T-cell (primary cell): Measurements from ENCODE around the gene METAP1. TPM values are rescaled to one million over a fixed set of nuclear protein-coding genes. Genes with fewer than 3 reads are reported as not detected.
"Not testable (repeated sequence)": the region's sequence is repeated elsewhere in the genome, so short reads cannot be mapped to it uniquely, and the experiment has no call there.

Experiments
- ATAC-seq, 4 experiments: fragments of 200-7000 bp in 3 of 4; fragments of 150-1000 bp in 1 of 4; cut with Tn5 transposase; replicated peaks in 1 of 4; 1 replicate in 3 of 4; 2 replicates in 1 of 4; pipeline ENCODE4 v1.10.0; 2021; ENCODE audit warnings: moderate library complexity in 3 of 4, mild to moderate bottlenecking in 2 of 4, moderate number of reproducible peaks in 1 of 4
- CTCF ChIA-PET, 2 donors: fragments of 300-600 bp; sonication (Branson Sonifier 250); formaldehyde crosslinking; loops; one replicate each; lab custom pipeline; 2022; ENCODE audit warnings: antibody characterized with exemption in 2 of 2; lab: Charles Lee
- POLR2A ChIA-PET, 2 donors: fragments of 300-600 bp; sonication (Branson Sonifier 250); formaldehyde crosslinking; loops; one replicate each; lab custom pipeline; 2022; ENCODE audit warnings: antibody characterized with exemption in 2 of 2; lab: Charles Lee
- DNase-seq, 35 experiments: peaks; one replicate each; pipeline versions ENCODE4 v3.0.0 to v3.0.0-alpha.2; 2013 to 2023
- H3K27ac ChIP-seq: one replicate; pipeline ENCODE4 v1.5.1; 2013; ENCODE audit warnings: low read length
- H3K27me3 ChIP-seq, 2 experiments: replicated peaks in 1 of 2; 1 replicate in 1 of 2; 2 replicates in 1 of 2; pipeline versions ENCODE4 v1.6.1 to v1.7.0; 2013; ENCODE audit warnings: low read length in 1 of 2, mixed read lengths in 1 of 2; ENCODE audit not compliant: control insufficient read depth in 2 of 2, insufficient read depth in 2 of 2; ENCODE audit errors: extremely low read depth in 1 of 2
- H3K36me3 ChIP-seq, 2 donors: 1 replicate in 1 of 2; 2 replicates in 1 of 2; pipeline versions ENCODE4 v1.6.1 to v1.7.0; 2013; ENCODE audit warnings: low read length in 1 of 2; ENCODE audit not compliant: control insufficient read depth in 2 of 2, insufficient read depth in 1 of 2; ENCODE audit errors: extremely low read depth in 1 of 2
- H3K4me1 ChIP-seq, 2 experiments: 1 replicate in 1 of 2; 2 replicates in 1 of 2; pipeline versions ENCODE4 v1.6.1 to v1.7.0; 2013; ENCODE audit warnings: low read length in 2 of 2, mixed read lengths in 1 of 2; ENCODE audit not compliant: insufficient read depth in 2 of 2, control insufficient read depth in 1 of 2; ENCODE audit errors: extremely low read depth in 1 of 2
- H3K4me3 ChIP-seq, 2 donors: 1 replicate in 1 of 2; 2 replicates in 1 of 2; pipeline versions ENCODE4 v1.5.1 to v1.7.0; 2013; ENCODE audit warnings: mild to moderate bottlenecking in 2 of 2, low read length in 1 of 2, moderate library complexity in 1 of 2; ENCODE audit not compliant: control insufficient read depth in 1 of 2; ENCODE audit errors: extremely low read depth in 1 of 2
- H3K9me3 ChIP-seq: 2 replicates; pipeline ENCODE4 v1.7.0; 2013
- H3K27ac Mint-ChIP-seq, 2 donors: one replicate each; pipeline ENCODE4 v1.8.0; 2020 to 2021; ENCODE audit warnings: mild to moderate bottlenecking in 2 of 2, mixed read lengths in 2 of 2
- H3K27me3 Mint-ChIP-seq, 2 donors: one replicate each; pipeline ENCODE4 v1.8.0; 2021 to 2022; ENCODE audit warnings: mixed read lengths in 2 of 2
- H3K36me3 Mint-ChIP-seq: one replicate; pipeline ENCODE4 v1.8.0; 2021; ENCODE audit warnings: mixed read lengths
- H3K4me1 Mint-ChIP-seq, 3 donors: one replicate each; pipeline ENCODE4 v1.8.0; 2020 to 2022; ENCODE audit warnings: mixed read lengths in 3 of 3, mild to moderate bottlenecking in 1 of 3
- H3K4me3 Mint-ChIP-seq, 3 donors: one replicate each; pipeline ENCODE4 v1.8.0; 2020 to 2022; ENCODE audit warnings: mild to moderate bottlenecking in 3 of 3, mixed read lengths in 3 of 3, moderate library complexity in 3 of 3
- H3K9me3 Mint-ChIP-seq, 3 donors: one replicate each; pipeline ENCODE4 v1.8.0; 2020 to 2022; ENCODE audit warnings: mixed read lengths in 3 of 3
- WGBS: methylation state at CpG from one replicate; pipeline ENCODE4 v1.1.5; 2013; ENCODE audit warnings: missing lambda C conversion rate; ENCODE audit not compliant: insufficient coverage; 5-methylcytosine and 5-hydroxymethylcytosine counted together
- total RNA-seq, 35 experiments: library from RNA in 6 of 35; stranded (reverse) in 6 of 35; fragments of 120-200 nt in 1 of 35; gene quantifications; one replicate each; pipeline versions ENCODE4 v1.2.1 to v1.2.4 and lab custom pipeline; 2013 to 2026

Gene METAP1
- total RNA-seq, 5 donors from 2014 or later (not counting 1 experiment from before 2014, with no cell fraction given) = 32.9 to 39.8 (median 39.2) TPM

DNA sequence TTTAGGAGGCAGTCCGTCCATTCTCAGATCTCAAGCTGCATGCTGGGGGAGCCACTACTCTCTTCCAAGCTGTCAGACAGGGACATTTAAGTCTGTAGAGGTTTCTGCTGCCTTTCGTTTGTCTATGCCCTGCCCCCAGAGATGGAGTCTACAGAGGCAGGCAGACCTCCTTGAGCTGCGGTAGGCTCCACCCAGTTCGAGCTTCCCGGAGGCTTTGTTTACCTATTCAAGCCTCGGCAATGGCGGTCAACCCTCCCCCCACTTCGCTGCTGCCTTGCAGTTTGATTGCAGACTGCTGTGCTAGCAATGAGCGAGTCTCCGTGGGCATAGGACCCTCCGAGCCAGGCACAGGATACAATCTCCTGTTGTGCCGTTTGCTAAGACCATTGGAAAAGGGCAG is 103.8 kb downstream of the METAP1 start:
- ChIA-PET POLR2A (no interaction called here), CTCF (no interaction called here)
- Histone ChIP-seq H3K36me3 (no peaks in the 10 kb centered on the region), H3K4me1 (no peaks in the 10 kb centered on the region), H3K4me3 (no peak overlapping the region), H3K27me3 (peaks cover 0 to 6% of the 10 kb centered on the region in 2 experiments), H3K9me3 (no peaks in the 10 kb centered on the region), H3K27ac (no peak overlapping the region)
- peaks cover 0 to 6% (median 3%) of the 10 kb centered on the region in 3 donors for H3K4me1 Mint-ChIP-seq
- H3K9me3 Mint-ChIP-seq = no peaks in the 10 kb centered on the region
- DNase-seq (no peak), ATAC-seq (no peak)
- H3K36me3 Mint-ChIP-seq = peaks cover 3% of the 10 kb centered on the region
- H3K27me3 Mint-ChIP-seq = peaks cover 0 to 3% of the 10 kb centered on the region in 2 donors
- WGBS = 83% methylated on average over 11 of the region's 12 CpGs
- H3K4me3 Mint-ChIP-seq = no peak overlapping the region
- H3K27ac Mint-ChIP-seq = no peak overlapping the region

DNA sequence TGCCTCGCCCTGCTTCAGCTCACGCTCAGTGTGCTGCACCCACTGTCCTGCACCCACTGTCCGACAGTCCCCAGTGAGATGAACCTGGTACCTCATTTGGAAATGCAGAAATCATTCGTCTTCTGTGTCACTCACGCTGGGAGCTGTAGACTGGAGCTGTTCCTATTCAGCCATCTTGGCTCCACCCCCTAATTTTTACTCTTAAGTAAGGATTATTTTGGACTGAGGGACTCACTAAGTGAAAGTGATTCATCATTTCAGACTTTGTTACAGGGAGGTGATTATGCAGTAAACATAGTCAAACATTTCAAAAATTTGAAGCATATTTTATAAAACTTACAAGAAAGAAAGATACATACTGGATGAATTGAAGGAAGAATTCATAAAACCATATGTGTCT is 104.3 kb downstream of the METAP1 start:
- H3K27ac ChIP-seq, H3K9me3 Mint-ChIP-seq, H3K36me3 Mint-ChIP-seq, CTCF ChIA-PET, H3K27me3 ChIP-seq, H3K9me3 ChIP-seq, H3K4me3 Mint-ChIP-seq, ATAC-seq, H3K4me1 ChIP-seq, POLR2A ChIA-PET, H3K36me3 ChIP-seq, H3K27me3 Mint-ChIP-seq, H3K4me1 Mint-ChIP-seq, H3K27ac Mint-ChIP-seq, H3K4me3 ChIP-seq, DNase-seq: not testable (repeated sequence)
- WGBS = 100% methylated on average over 1 of the region's 5 CpGs

DNA sequence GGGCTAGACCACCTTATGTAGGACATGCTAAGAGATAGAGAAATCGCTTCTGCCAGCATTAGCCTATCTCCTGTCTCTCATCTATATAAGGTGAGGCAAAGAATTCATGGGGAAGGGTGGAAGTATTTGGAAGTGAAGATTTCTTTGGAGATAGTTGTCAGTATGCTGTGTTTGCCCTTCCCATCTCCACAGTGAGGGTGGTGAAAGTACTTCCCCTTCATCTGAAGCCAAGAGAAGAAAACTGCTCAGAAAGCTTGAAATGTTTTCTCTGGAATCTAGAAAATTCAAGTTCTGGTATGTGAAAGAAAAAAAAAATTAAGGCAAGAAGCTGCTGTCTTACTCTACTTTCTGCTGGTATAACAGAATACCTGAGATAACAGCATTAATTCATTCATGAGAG is 105.4 kb downstream of the METAP1 start:
- ChIA-PET POLR2A (no interaction called here), CTCF (no interaction called here)
- DNase-seq = no peak
- no peak overlapping the region for H3K27ac ChIP-seq
- H3K36me3 Mint-ChIP-seq = peaks cover 3% of the 10 kb centered on the region
- no peaks in the 10 kb centered on the region for H3K9me3 ChIP-seq
- no peaks in the 10 kb centered on the region for H3K9me3 Mint-ChIP-seq
- no peak overlapping the region for H3K27ac Mint-ChIP-seq
- H3K4me1 Mint-ChIP-seq = peaks cover 0 to 6% (median 3%) of the 10 kb centered on the region in 3 donors
- H3K4me1 ChIP-seq = no peaks in the 10 kb centered on the region
- H3K4me3 Mint-ChIP-seq = no peak overlapping the region
- no peaks in the 10 kb centered on the region for H3K36me3 ChIP-seq
- H3K27me3 Mint-ChIP-seq = peaks cover 0 to 3% of the 10 kb centered on the region in 2 donors
- no peak overlapping the region for H3K4me3 ChIP-seq
- no peak for ATAC-seq
- WGBS = no CpG with 5 or more reads among the region's 1 CpG
- H3K27me3 ChIP-seq = peaks cover 0 to 6% of the 10 kb centered on the region in 2 experiments

DNA sequence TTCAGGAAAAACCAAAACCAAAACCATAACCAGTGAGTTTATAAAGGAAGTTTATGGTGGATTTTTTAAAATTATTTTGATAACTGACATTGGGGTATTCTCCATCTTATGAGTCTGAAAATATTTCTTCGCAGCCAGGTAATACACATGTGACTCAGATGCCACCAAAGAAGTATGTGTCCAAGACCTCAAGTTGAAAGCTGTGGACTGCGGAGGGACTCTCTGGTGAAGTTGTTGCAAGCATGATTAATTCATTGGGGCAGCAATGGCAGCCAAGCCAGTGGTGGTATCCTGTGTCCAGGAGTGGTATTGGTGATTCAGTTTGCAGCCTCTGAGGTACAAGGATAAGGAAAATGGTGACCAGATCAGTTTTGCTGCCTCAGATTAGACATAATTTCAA is 107.1 kb downstream of the METAP1 start:
- DNase-seq = no peak

DNA sequence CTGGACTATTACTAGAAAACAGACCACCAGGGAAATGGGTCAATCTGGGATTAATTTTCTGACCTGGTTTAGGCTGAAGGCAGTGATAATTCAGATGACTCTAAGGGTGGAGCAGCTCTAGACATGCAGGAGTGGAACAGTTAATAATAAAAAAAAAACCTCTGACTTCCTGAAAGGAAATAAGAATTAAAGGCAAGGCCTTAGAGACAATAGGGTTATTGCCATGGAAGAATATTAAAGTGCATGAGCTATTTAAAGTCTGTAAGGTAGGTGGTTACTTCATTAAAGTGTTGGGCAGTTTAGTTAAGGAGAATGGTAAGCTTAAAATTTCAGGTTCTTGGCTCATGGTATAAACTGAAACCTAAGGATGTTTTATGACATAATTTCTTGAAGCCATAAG is 107.6 kb downstream of the METAP1 start:
- ChIA-PET CTCF (interaction anchor here (0.8 to 1.8 kb wide), 3 partner anchors 47 to 990 kb away, joined by 3 to 4 read pairs (median 4); partner anchors contain the start of gene METAP1 (in 1 of the 2)), POLR2A (no interaction called here)
- Histone ChIP-seq H3K27ac (no peak overlapping the region), H3K27me3 (peaks cover 0 to 6% of the 10 kb centered on the region in 2 experiments), H3K4me1 (no peaks in the 10 kb centered on the region), H3K36me3 (no peaks in the 10 kb centered on the region), H3K4me3 (no peak overlapping the region), H3K9me3 (no peaks in the 10 kb centered on the region)
- Mint-ChIP-seq H3K4me3 (no peak overlapping the region), H3K4me1 (peaks cover 0 to 6% (median 3%) of the 10 kb centered on the region in 3 donors), H3K27me3 (peaks cover 0 to 3% of the 10 kb centered on the region in 2 donors), H3K36me3 (peaks cover 3% of the 10 kb centered on the region), H3K9me3 (no peaks in the 10 kb centered on the region), H3K27ac (no peak overlapping the region)
- DNase-seq (no peak), ATAC-seq (no peak)

More for the DNA sequence above, 107.1 kb downstream of the METAP1 start:
- Histone ChIP-seq H3K9me3 (no peaks in the 10 kb centered on the region), H3K36me3 (no peaks in the 10 kb centered on the region), H3K4me3 (no peak overlapping the region), H3K27me3 (peaks cover 0 to 6% of the 10 kb centered on the region in 2 experiments), H3K4me1 (no peaks in the 10 kb centered on the region), H3K27ac (no peak overlapping the region)
- H3K36me3 Mint-ChIP-seq = peaks cover 3% of the 10 kb centered on the region
- H3K27ac Mint-ChIP-seq = no peak overlapping the region
- peaks cover 0 to 3% of the 10 kb centered on the region in 2 donors for H3K27me3 Mint-ChIP-seq
- POLR2A ChIA-PET = interaction anchor here in 1 of 2 donors (0.6 kb wide), 1 partner anchor 15 kb away, joined by 3 read pairs; no protein-coding TSS in a partner anchor
- H3K4me3 Mint-ChIP-seq = no peak overlapping the region
- ATAC-seq = no peak
- no peaks in the 10 kb centered on the region for H3K9me3 Mint-ChIP-seq
- CTCF ChIA-PET = interaction anchor here (0.6 to 1.8 kb wide), 3 partner anchors 47 to 991 kb away, joined by 3 to 4 read pairs (median 4); no protein-coding TSS in a partner anchor
- WGBS = 100% methylated on average over 2 of the region's 2 CpGs
- H3K4me1 Mint-ChIP-seq = peaks cover 0 to 6% (median 3%) of the 10 kb centered on the region in 3 donors

DNA sequence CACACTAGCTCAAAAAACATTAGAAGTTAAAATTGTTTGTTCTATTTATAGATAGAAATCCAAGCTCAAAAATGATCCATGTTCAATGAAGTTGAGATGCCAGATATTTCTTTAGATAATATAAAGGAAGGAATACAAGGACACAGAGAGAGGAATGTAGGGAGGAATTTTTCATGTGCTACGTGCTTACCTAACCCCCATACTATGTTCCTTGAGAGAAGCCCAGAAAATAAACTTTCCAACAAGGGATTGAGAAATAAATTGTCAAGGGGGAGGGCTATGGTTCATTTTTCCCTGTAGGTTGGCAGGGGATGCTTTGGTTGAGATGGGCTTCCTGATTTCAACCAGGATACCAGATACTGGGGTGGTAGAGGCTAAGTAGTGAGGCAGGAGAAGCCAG is 108.6 kb downstream of the METAP1 start:
- H3K4me1 Mint-ChIP-seq = peaks cover 0 to 6% (median 3%) of the 10 kb centered on the region in 3 donors
- H3K36me3 Mint-ChIP-seq = peaks cover 3% of the 10 kb centered on the region
- Histone ChIP-seq H3K4me1 (no peaks in the 10 kb centered on the region), H3K4me3 (no peak overlapping the region), H3K9me3 (no peaks in the 10 kb centered on the region), H3K36me3 (no peaks in the 10 kb centered on the region), H3K27ac (no peak overlapping the region), H3K27me3 (peaks cover 0 to 6% of the 10 kb centered on the region in 2 experiments)
- DNase-seq = no peak
- CTCF ChIA-PET = interaction anchor here in 1 of 2 donors (0.6 to 1.8 kb wide), 2 partner anchors 29 to 989 kb away, joined by 3 to 4 read pairs; no protein-coding TSS in a partner anchor
- no peaks in the 10 kb centered on the region for H3K9me3 Mint-ChIP-seq
- POLR2A ChIA-PET = no interaction called here
- H3K4me3 Mint-ChIP-seq = no peak overlapping the region
- no peak overlapping the region for H3K27ac Mint-ChIP-seq
- H3K27me3 Mint-ChIP-seq = no peaks in the 10 kb centered on the region
- no CpG with 5 or more reads among the region's 1 CpG for WGBS
- no peak for ATAC-seq
